HG02623 (cell line): ENCODE results near the gene PDCL3.

Experiments used
- ATAC-seq: cut with Tn5 transposase; IDR thresholded peaks from one replicate; pipeline ENCODE4 v1.9.1; 2021; ENCODE audit warnings: moderate library complexity; ENCODE audit not compliant: unreplicated experiment

PDCL3 gene

GRCh38 chr2:100611079-100612029 is 48.6 kb downstream of the PDCL3 start:
- no peak for ATAC-seq

DNA sequence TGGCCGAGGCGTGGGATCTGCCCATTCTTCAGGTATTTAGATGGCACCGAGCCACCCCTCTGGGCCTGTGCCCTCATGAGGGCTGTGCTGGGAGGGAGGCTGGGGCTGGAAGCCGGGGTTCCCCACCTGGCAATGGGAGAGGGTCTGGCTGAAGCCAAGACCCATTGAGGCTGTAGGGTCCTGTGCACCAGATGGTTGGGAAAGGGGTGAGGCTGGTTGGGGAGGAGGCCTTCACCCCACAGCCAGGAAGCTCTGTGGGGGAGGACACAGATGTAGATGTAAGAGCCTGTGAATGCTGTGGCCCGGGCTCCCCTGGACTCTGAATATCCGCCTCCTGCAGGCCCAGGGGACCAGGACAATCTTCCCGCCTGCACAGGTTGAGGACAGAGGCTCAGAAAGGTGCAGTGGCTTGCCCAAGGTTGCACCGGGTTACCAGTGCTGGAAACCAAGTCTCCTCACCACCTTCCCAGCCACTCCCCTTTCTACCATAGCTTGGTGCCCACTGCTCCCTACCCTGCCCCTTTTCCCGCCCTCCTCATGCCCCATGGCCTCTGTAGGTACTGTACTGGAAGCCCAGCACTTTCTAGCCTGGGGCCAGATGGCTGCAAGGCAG is 49.7 kb downstream of the PDCL3 start:
- ATAC-seq, result no peak

GRCh38 chr2:100613719-100614118 is 50.9 kb downstream of the PDCL3 start:
- ATAC-seq, result no peak

GRCh38 chr2:100614455-100615000 is 51.7 kb downstream of the PDCL3 start:
- ATAC-seq, result no peak

DNA sequence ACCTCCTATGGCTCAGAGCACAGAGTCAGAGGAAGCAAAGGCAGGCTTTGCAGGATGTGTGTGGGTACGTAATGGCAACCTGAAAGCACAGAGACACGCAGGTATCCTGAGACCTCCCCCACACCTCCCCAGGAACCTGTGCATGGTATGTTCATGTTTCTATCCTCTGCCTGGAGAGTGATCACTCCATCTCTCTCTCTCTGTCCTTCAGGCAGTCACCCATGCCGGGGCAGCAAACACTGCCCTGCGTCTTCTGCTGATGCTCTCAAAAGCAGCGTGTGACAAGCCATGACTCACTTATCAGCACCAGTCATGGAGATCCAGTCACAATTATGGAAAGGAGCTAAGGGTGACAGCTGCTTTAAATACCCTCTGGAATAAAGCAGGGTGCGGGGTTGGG is 52.7 kb downstream of the PDCL3 start:
- ATAC-seq, result no peak

DNA sequence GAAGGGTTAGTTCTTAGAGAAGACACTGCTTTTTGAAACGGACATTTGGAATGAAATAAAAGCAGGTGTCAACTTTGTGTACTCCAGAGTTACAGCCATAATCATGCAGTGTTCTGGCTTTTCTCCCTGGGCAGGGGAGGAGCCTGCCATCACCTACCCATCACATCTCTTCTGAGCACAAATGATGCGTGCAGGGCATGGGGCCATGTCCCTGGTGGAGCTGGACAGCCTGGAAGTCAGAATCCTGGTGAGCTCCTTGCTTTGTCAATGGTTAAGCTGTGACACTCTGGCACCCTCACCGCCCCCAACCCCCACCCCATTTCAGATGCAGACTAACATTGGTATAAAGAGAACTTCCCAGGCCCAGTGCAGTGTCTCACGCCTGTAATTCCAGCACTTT is 53.1 kb downstream of the PDCL3 start:
- ATAC-seq, result no peak

DNA sequence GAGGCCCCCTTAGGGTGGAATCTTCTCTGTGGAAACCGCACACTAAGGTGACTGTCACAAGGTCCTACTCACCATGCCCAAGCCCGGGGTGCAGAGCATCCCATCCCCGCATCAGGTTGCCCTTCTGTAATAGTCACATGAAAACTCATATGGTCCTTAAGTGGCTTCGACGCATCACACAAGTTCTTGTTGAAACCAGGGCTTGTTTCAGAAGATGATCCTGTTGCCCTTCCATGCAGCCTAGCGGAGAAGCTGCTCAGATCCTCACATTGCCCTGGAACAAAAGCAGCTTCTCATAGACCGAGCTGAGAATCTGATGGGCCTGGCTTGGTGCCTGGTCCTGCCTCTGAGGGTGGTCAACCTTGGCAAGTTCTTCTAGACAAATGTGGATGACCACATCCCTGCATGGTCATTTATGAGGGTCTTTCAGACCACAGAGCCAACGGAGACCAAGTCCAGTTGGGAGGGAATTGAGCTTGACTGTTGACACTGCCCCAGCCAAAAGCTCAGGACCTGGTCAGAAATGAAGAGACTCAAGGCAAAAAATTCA is 54.1 kb downstream of the PDCL3 start:
- no peak for ATAC-seq

DNA sequence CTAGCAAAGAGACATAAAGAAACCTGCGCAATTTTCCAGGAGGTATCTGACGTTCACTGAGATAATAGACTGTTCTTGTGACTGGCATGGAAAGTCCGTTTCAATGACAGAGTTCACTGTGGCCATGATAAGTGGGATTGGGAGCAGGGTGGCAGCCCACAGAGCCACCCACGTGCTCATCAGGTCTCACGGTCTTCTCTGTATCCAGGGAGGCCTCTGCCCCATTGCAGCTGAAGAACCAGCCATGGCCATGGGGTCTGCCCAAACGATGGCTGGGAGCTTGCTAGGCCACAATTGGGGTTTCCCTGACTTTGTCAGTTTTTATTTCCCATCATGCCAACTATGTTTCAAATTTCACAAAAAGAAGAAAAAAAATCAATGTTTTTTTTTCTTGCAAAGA is 57.2 kb downstream of the PDCL3 start:
- ATAC-seq, result no peak

- ATAC-seq, result no peak
Measured at GRCh38 chr2:100620481-100620880, 57.7 kb downstream of the PDCL3 start.

DNA sequence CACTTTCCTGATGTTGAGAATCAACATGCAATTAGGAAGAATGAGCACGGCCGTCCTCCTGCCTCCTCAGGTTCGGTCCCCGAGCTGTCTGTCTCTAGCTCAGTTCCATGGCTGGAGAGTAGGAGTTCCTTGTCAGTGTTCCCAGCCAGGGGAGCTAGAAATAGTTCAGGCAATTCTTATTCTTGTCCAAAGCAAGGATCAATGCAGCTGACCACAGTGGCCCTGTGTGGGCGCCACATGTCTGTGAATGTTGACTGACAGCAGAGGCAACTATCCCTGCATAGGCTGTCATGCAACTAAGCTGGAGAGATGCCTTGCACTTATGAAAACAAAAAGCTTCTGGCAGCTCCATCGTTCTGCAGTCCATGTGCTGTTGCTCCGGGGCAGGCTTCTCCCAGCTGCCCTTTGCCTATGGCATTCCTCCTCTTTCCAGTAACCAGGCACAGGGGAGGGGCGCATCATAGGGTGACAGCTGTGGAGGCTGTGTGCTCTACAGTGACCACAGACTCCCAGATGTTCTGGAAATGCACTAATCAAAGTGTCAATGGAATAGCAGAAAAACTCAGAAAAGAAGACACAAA is 58.7 kb downstream of the PDCL3 start:
- no peak for ATAC-seq

- no peak for ATAC-seq
Measured at GRCh38 chr2:100623033-100623715, 60.4 kb downstream of the PDCL3 start.

GRCh38 chr2:100623930-100624329 is 61.1 kb downstream of the PDCL3 start:
- no peak for ATAC-seq

GRCh38 chr2:100624536-100624935 is 61.7 kb downstream of the PDCL3 start:
- ATAC-seq, result no peak

GRCh38 chr2:100625717-100626116 is 62.9 kb downstream of the PDCL3 start:
- no peak for ATAC-seq
